Erythroblast (primary cell): Measurements from ENCODE around the gene SLAMF1.

Experiments
- GATA1 ChIP-seq: IDR thresholded peaks from 2 replicates; pipeline ENCODE4 v1.6.1; 2011; ENCODE audit warnings: low read depth, mild to moderate bottlenecking, control low read depth, low read length, moderate library complexity
- POLR2A ChIP-seq: IDR thresholded peaks from 2 replicates; pipeline ENCODE4 v1.6.1; 2011; ENCODE audit warnings: mild to moderate bottlenecking, low read length

GRCh38 chr1:160672789-160673695 is 26.2 kb upstream of the SLAMF1 start:
- TF ChIP-seq POLR2A = no peak
- no peak for TF ChIP-seq GATA1
